CD4-positive, alpha-beta T cell treated with Interleukin-12 subunit alpha and Interleukin-12 subunit beta, for 1 hour (primary cell): ENCODE measurements around the gene NUP133.
A peak's percentile ranks its signal among the peaks of the same experiment; 100 is the strongest.
"Not testable (repeated sequence)": the region's sequence is repeated elsewhere in the genome, so short reads cannot be mapped to it uniquely, and the experiment has no call there.

Experiments
- DNase-seq: peaks from one replicate; pipeline ENCODE4 v3.0.0-alpha.2; 2020

NUP133 gene

DNA sequence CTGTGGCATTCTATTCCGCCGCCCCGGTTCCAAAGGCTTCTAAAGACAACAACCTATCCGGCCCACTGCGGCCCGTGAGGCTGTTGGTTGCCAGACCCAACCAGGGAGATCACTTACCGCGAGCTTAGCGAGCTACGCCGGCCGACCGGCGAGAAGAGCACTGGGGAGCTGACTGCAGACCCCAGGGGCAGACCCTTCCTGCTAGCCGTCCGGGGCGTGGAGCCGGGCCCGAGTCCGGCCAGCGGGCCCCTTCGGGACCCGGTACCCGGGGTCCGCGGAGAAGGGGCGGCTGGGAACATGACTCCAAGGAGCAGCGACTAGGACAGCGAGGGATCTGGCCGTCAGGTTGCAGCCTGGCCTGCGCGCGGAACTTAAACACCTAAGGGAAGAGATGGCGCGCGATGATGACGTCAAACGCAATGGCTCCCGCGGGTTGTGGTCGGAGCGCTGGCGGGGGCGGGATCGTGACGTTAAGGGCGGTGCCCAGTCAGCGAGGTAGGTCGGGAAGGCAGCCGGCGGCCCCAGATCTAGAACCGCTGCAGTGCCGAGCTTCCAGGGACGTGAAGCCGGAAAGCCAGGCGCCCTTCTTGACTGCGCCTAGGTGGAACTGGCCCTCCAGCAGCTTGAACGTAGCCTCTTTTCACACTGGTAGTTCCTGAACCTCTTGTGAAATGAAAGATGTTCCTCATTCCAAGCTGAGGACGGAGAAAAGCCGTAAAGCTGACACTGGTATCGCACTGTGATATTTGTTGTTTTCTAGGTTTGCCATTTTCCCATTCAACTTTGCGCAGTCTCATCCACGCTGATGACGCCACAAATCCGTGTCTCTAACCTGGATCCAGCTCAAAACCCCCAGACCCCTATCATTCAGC lies at the start of gene NUP133:
Gene NUP133 (minus strand): TSS at position 391 of the 872 bp plus-strand sequence. CDS start 92 bp downstream, at position 299.
- peak; percentile 97 for DNase-seq

DNA sequence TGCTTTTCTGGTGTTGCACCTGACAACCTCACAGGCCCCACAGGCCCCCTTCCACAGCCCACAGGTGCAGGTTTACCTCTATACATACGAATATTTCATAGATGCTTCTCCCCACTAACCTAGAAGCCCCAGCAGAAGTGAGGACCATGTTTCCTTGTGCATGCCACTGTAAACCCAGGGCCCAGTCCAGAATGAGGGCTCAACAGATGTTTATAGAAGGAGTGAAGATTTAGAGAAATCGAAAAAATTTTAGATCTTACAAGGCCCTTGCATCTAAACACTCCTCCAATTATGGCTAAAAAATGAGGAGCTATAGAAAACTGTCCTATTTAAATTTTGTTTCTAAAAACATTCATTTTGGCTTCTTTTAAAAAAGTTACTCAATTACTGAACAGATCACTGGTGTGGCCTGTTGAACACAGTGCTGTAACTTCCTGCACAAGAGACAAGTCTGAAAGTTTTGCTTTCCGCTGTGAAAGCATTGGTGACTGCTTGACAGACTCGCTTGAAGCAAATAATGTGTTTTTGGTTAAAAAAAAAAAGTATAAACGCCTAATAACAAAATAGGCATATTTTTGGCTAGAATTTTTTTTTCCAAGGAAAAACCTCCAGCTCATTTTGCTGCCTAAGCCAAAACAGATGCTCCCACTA lies 49.2 kb upstream of the NUP133 start:
- DNase-seq = peak; percentile 25

DNA sequence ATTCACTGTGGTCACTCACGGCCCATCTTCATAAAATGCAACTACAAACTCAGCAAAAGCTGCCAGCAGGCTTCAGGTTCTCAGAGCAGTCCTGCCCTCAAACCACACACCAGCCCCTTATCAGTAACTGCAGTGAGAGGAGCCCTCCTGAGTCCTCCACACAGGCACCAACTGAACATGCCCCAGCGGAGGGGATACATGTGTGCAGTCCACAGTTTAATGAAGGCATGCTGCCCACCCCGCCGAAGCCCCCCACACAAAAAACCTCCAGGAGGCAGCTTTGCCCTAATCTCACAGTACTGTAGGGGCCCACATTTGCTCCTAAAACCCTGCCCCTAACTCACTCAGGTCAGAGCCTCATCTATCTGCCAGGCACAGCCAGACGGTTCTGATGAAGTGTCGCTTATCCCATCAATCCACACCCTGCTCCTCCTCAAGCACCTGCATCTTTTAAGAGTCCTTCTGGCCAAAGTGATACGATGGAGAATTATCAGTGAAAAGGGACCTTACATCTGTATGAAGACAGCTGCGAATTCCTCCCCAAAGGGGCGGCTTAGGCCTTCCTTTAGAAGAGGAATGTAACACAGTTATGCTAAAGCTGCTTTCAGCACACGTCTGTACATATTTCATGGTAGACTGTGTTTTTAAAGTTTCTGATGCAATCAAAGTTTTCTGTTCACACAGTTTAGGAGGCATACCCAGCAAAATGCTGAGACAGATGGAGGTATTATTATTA lies 46.9 kb upstream of the NUP133 start:
- no peak for DNase-seq

DNA sequence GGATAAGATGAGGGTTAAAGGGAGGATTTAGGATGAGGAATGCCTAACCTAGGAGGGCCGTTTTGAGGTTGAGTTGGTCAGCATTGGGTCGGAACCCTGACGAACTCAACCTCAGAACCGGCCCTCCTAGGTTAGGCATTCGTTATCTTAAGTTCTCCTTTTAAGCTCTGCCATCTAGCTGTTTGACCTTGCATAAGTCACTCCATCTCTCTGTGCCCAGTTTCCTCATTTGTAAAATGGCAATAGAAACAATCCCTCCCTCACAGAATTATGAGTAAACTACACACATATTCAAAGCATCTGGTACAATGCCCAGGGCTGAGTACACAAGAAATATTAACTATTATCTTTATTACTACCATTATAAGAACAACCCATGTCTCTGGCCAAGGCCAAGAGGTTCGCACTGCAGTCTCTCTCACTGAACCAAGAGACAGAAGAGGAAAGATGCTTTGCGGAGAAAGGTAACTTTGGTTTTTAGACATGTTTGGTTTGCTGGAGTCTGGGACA lies 45.5 kb upstream of the NUP133 start:
- no peak for DNase-seq

DNA sequence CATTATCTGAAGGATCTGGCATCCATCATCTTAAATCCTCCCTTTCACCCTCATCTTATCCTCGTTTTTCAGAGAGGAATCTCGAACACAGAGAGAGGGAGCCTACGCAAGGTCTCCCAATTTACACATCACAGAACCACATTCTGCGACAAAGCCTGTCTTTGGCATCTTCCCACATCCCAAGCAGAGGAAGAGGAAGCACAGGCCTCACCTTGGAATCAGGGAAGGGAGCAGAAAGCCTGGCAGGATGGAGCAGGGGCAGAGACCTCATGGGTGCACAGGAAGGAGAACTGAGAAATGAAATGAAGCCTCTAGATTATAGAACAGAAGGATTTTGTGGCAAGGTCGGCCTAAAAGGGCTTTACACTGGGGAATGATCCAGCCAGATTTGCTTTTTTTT lies 44.6 kb upstream of the NUP133 start:
- no peak for DNase-seq

DNA sequence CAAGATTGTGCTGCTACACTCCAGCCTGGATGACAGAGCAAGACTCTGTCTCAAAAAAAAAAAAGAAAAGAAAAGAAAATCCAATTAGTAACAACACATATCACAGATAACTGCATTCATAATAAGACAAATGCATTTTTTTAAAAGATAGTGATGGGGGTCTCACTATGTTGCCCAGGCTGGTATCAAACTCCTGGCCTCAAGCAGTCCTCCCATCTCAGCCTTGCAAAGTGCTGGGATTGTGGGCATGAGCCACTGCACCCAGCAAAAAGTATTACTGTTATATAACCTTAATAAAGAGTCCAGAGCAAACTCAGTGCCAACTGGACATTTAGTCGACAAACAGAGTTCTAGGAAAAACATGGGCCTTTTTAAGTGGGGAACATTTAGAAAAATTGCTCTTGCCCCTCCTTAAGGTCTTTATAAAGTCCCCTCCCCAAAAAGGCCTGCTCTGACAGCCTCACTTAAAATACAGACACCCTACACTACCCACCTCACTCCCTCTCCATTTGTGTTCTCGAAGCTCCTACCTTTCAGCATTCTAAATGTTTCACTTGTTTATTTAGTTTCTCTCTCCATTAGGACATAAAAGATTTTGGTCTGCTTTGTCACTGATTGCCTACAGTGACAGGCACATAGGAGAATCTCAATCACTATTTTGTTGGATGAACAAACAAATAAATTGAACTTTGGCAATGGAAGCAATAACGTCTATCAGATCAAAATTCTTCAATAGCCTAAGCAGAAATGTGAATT lies 42.8 kb upstream of the NUP133 start:
- no peak for DNase-seq

DNA sequence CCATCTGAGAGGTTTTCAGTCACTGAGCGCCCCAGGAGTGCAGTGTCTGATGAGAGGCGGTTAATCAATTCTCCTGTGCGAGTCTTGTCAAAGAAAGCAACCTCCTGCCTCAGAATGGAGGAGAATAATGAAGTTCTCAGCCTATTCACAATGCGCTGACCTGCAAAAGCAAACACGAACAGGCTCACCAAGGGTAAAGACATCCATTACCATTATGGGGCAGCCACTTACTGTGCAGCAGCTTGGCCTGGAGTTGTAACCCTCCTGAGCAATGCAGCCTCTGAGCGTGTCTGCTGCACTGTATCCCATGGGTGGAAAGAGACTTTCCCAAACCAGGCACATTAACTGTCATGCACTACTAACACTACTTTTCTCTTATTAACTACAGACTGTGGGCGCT lies 39.4 kb upstream of the NUP133 start:
- no peak for DNase-seq

DNA sequence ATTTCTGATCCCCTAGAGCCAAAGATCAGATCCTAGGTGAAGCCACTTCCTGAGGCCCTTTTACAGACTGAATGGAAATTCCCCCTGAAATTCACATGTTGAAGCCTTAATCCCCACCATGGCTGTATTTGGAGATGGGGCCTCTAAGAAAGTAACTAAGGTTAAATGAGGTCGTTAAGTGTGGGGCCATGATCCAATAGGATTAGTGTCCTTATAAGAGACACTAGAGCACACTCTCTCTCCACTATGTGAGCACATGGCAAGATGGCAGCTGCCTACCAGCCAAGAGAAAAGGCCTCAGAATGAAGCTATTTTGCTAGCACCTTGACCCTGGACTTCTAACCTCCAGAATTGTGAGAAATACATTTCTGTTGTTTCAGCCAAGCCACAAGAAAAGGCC lies 36.4 kb upstream of the NUP133 start:
- DNase-seq = no peak

DNA sequence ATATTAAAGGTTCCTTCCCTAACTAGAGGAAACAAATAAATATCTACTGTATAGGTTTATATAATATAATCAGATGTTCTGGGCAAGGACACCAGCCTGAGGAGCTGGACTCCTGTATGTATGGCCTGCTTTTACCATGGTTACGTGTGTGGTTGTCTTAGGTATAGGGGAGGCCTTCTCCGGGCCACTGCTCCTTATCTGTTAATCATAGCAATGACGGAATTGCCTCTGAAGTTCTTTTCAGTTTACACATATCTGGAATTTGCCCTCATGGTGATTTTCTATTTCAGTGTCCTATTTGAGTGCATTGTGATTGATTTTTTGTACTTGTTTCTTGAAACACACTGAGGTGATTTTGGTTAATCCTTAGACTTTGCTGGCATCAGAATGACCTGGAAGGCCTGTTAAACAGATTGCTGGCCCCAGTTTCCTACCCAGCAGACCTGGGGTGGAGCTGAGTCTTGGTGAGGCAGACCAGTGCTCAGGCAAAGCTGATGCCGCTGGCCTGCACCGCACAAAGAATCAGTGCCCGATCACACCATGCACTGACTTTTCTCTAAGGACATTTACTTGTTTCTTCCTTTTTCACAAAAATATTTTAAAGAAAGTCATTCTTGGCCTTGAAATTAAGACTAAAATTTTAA lies 31.8 kb upstream of the NUP133 start:
- no peak for DNase-seq

DNA sequence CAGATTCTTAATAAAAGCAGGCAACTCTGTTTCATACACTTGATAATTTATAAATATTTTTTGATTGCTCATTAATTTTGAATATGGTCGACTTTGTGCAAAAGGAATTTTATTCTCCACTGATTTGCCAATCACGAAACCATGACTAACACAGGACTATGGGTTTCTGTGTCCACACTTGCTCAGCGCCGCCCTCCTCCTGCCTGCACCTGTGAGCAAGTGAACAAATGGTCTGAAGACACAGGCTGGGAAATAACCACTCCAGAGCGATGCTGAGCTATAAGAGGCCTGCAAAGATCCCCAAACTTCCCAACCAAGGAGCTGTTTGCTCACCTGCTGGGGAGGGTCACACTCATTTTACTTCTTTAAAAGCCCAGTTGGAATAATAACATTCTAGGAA lies 30.8 kb upstream of the NUP133 start:
- no peak for DNase-seq

DNA sequence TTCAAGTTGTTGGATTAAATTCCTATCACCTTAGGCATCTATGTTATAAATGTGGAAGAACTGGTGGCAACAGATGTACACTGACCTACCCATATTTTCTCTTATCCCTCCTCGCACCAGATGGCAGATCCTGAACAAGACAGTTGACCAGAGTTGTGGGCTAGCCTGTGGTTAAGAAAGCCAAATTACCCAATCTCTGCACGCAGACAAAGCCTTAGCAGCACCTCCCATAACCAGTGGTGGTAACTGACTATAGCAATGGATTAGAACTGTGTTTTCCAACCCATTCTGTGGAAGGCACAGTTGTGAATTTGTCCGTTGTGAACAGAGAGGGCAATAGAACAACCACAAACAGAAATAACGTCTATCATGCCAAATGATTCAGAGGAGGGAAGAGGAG lies 29.8 kb upstream of the NUP133 start:
- DNase-seq = no peak

DNA sequence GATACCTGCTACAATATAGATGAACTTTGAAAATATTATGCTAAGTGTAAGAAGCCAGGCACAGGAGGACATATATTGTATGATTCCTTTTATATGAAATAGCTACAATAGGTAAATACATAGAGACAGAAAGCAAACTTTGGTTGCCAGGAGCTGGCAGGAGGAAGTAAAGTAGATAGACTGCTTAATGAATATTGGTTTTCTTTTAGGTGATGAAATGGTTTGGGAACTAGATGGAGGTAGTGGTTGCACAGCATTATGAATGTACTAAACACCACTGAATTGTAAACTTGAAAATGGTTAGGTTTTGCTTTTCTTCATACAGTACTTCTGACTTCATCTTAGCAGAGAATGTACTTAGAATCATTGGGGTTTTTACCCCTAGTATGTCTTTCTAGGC lies 28.8 kb upstream of the NUP133 start:
- DNase-seq = no peak

DNA sequence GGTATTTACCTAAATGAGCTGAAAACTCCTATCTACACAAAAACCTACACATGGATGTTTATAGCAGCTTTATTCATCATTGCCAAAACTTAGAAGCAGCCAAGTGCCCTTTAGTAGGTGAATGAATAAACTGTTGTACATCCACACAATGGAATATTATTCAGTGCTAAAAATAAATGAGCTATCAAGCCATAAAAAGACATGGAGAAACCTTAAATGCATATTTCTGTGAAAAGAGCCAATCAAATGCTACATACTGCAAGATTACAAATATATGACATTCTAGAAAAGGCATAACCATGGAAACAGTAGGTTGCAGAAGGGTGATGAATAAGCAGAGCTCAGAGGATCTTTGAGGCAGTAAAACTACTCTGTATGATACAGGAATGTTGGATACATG lies 27.1 kb upstream of the NUP133 start:
- DNase-seq = no peak

DNA sequence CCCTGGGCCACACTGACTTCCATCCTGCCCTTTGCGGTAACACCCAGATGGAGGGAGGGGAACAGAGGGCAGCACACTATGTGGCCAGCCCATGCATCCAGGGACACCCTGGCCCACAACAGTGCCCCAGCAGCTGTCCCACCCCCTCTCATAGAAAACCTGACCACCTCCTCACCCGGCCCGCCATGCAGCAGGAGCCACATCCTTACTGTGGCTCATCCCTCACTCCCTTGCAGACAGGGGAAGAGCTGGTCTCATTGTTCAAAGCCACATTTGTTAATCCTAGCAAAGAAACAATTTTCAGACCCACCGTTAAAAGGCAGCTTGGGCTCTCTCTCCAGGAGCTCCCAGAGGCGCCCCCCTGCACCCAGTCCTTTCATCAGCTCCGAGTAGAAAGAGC lies 23.2 kb upstream of the NUP133 start:
- no peak for DNase-seq

DNA sequence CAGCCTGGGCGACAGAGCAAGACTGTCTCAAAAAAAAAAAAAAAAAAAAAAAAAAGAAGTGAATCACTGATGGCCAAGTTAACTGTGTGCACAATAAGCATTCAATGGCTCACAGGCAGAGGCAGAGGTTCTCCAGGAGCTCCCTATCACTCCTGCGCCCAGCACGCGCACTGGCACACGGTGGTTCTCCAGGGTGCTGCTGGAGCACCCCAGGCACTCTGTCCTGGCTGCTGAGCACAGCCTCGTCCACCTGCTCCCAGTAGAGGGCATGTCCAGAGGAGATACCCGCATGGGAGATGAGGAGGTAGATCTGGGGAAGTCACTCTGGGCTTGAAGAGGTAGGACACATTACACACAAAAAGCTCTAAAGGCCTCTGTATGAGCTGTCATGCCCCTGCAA lies 21.5 kb upstream of the NUP133 start:
- DNase-seq = no peak

DNA sequence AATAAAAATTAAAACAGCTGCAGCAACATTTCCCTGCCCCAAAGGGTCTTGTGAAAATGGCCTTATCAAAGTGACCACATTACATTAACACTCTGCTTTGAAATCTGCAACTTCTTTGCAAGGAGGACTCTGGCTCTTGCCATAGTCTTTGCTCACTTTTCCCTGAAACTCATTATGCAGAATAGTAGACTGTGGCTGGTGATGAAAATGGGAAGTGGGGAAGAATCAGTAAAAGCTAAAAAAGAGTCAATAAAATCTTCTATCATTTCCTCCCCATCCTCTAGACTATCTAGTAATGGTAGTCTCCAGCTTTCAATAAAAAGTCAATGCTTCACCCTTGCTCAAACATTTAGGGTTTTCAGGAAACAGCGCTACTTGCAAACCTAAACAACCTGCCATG lies 18.6 kb upstream of the NUP133 start:
- DNase-seq = no peak

DNA sequence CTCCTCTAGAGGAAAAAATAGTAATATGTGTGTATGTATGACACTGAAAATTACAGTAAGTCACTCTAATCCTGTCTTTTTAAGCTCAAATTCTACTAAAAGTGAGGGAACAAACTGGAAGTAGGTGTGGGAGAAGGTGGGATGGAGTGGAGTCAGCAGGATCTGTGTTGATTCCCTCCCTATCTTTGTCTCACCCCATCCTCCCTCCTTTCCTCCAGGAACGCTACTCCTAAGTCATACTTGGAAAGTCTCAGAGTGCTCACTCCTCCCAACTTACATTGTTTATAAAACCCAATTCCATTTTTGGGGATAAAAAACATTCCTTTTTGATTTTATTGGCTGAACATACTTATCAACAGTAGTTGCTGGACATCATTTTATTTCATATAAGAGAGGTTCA lies 14.9 kb upstream of the NUP133 start:
- DNase-seq = no peak

DNA sequence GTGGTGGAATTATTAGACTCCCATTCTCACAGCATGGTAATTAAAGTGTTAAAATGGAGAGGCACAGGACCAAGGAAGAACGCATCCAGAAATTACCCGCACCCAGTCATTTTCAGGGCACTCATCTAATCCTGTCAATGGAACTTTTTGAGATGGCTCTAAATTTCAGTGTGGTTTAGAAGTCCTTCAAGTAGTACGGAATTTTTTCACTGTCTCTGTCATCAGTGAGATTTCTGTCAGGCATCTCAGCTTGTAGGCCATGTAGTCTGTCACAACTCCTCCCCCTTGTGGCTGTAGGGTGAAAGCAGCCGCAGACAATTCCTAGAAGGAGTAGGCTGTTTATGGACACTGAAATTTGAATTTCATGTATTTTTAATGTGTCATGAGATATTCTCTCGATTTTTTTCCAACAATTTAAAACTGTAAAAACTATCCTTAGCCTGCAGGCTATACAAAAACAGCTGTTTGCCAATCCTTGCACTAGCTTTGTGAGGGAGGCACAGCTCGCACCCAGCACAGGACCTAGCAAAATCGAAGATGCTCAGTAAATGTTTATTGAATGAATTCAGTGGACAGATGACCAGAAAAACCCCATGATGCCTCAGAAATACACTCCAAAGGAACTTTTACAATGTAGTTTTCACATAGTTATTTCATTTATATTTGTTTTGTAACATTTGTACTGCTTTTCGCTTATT lies 6.6 kb upstream of the NUP133 start:
- peak; percentile 75 for DNase-seq

DNA sequence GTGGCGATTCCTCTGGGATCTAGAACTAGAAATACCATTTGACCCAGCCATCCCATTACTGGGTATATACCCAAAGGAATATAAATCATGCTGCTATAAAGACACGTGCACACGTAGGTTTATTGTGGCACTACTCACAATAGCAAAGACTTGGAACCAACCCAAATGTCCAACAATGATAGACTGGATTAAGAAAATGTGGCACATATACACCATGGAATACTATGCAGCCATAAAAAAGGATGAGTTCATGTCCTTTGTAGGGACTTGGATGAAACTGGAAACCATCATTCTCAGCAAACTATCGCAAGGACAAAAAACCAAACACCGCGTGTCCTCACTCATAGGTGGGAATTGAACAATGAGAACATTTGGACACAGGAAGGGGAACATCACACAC lies 3.5 kb upstream of the NUP133 start:
- not testable (repeated sequence) for DNase-seq

DNA sequence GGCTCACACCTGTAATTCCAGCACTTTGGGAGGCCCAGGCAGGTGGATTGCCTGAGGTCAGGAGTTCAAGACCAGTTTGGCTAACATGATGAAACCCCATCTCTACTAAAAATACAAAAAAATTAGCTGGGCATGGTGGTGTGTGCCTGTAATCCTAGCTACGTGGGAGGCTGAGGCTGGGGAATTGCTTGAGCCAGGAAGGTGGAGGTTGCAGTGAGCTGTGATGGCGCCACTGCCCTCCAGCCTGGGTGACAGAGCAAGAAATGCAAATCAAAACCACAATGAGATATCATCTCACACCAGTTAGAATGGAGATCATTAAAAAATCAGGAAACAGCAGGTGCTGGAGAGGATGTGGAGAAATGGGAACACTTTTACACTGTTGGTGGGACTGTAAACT lies 3.1 kb upstream of the NUP133 start:
- DNase-seq = not testable (repeated sequence)

DNA sequence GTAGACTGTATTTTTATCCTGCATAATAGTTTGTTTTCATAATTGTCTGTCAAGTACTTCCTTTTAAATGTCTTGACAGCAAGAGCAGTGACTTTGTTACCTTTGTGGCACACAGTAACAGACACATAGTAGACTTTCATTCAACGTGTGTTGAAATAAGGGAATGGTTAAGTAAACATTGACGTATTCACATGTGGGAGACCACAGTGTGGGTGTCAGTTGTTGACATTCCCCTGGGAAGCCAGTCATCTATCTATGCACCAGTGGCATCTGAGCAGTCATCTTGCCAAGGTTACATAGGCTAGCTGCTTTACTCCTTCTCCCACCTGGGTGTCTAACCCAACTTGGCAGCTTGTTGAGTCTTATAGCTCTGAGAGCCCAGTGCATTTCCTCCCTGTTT lies 1.4 kb upstream of the NUP133 start:
- no peak for DNase-seq
